Dendritic cell treated with granulocyte-macrophage colony-stimulating factor and Interleukin-4, amounts not matched to agents 40 ng/mL and 50 ng/mL, for 4 days (primary cell): ENCODE data around the gene ANTXRL.
"Not testable (repeated sequence)": the region's sequence is repeated elsewhere in the genome, so short reads cannot be mapped to it uniquely, and the experiment has no call there.

Experiments used
- H3K27ac Mint-ChIP-seq: one replicate; pipeline ENCODE4 v1.8.0; 2022; ENCODE audit warnings: mild to moderate bottlenecking, mixed read lengths
- H3K27me3 Mint-ChIP-seq: one replicate; pipeline ENCODE4 v1.8.0; 2022; ENCODE audit warnings: mild to moderate bottlenecking, mixed read lengths
- H3K36me3 Mint-ChIP-seq: one replicate; pipeline ENCODE4 v1.8.0; 2022; ENCODE audit warnings: low read depth, mixed read lengths
- H3K4me1 Mint-ChIP-seq: one replicate; pipeline ENCODE4 v1.8.0; 2022; ENCODE audit warnings: low read depth, mixed read lengths
- H3K4me3 Mint-ChIP-seq: one replicate; pipeline ENCODE4 v1.8.0; 2022; ENCODE audit warnings: mild to moderate bottlenecking, moderate library complexity, mixed read lengths
- H3K9me3 Mint-ChIP-seq: one replicate; pipeline ENCODE4 v1.8.0; 2022; ENCODE audit warnings: mixed read lengths
- intact Hi-C: fragments of 100-400 bp; cut with micrococcal nuclease; formaldehyde crosslinking; loops from one replicate; pipeline ENCODE4 v1.15.0; 2022

The ANTXRL gene

GRCh38 chr10:46326971-46327370 is 40.2 kb downstream of the ANTXRL start:
- no peak overlapping the region for H3K4me3 Mint-ChIP-seq
- intact Hi-C loops, result no loop called here
- H3K27ac Mint-ChIP-seq, result no peak overlapping the region
- H3K36me3 Mint-ChIP-seq, result no peaks in the 10 kb centered on the region
- H3K27me3 Mint-ChIP-seq, result no peaks in the 10 kb centered on the region
- no peaks in the 10 kb centered on the region for H3K9me3 Mint-ChIP-seq
- H3K4me1 Mint-ChIP-seq, result no peaks in the 10 kb centered on the region

- Mint-ChIP-seq H3K9me3 (no peaks in the 10 kb centered on the region), H3K27ac (no peak overlapping the region), H3K4me3 (no peak overlapping the region), H3K4me1 (no peaks in the 10 kb centered on the region), H3K36me3 (no peaks in the 10 kb centered on the region), H3K27me3 (no peaks in the 10 kb centered on the region)
- intact Hi-C loops, result no loop called here
Measured at GRCh38 chr10:46327685-46328084, 40.9 kb downstream of the ANTXRL start.

GRCh38 chr10:46328853-46329689 is 42.3 kb downstream of the ANTXRL start:
- Mint-ChIP-seq H3K4me1 (no peaks in the 10 kb centered on the region), H3K4me3 (no peak overlapping the region), H3K9me3 (no peaks in the 10 kb centered on the region), H3K27ac (no peak overlapping the region), H3K27me3 (no peaks in the 10 kb centered on the region), H3K36me3 (no peaks in the 10 kb centered on the region)
- intact Hi-C loops, result no loop called here

GRCh38 chr10:46329690-46330016 is 42.9 kb downstream of the ANTXRL start:
- Mint-ChIP-seq H3K4me3 (no peak overlapping the region), H3K36me3 (no peaks in the 10 kb centered on the region), H3K27me3 (no peaks in the 10 kb centered on the region), H3K27ac (no peak overlapping the region), H3K4me1 (no peaks in the 10 kb centered on the region), H3K9me3 (no peaks in the 10 kb centered on the region)
- intact Hi-C loops, result no loop called here

- H3K36me3 Mint-ChIP-seq, result no peaks in the 10 kb centered on the region
- no peak overlapping the region for H3K4me3 Mint-ChIP-seq
- H3K27ac Mint-ChIP-seq, result no peak overlapping the region
- no peaks in the 10 kb centered on the region for H3K27me3 Mint-ChIP-seq
- no peaks in the 10 kb centered on the region for H3K9me3 Mint-ChIP-seq
- intact Hi-C loops, result no loop called here
- no peaks in the 10 kb centered on the region for H3K4me1 Mint-ChIP-seq
Measured at GRCh38 chr10:46330894-46331293, 44.1 kb downstream of the ANTXRL start.

- H3K4me3 Mint-ChIP-seq, H3K36me3 Mint-ChIP-seq, H3K9me3 Mint-ChIP-seq, intact Hi-C loops, H3K27ac Mint-ChIP-seq, H3K27me3 Mint-ChIP-seq, H3K4me1 Mint-ChIP-seq: not testable (repeated sequence)
Measured at GRCh38 chr10:46365484-46365883, 78.7 kb downstream of the ANTXRL start.

GRCh38 chr10:46367209-46367608 is 80.4 kb downstream of the ANTXRL start:
- intact Hi-C loops, H3K36me3 Mint-ChIP-seq, H3K4me3 Mint-ChIP-seq, H3K4me1 Mint-ChIP-seq, H3K9me3 Mint-ChIP-seq, H3K27ac Mint-ChIP-seq, H3K27me3 Mint-ChIP-seq: not testable (repeated sequence)

GRCh38 chr10:46367666-46368240 is 81.0 kb downstream of the ANTXRL start:
- H3K27me3 Mint-ChIP-seq, H3K4me1 Mint-ChIP-seq, H3K36me3 Mint-ChIP-seq, H3K9me3 Mint-ChIP-seq, H3K4me3 Mint-ChIP-seq, H3K27ac Mint-ChIP-seq, intact Hi-C loops: not testable (repeated sequence)

- H3K4me1 Mint-ChIP-seq, intact Hi-C loops, H3K27ac Mint-ChIP-seq, H3K36me3 Mint-ChIP-seq, H3K27me3 Mint-ChIP-seq, H3K4me3 Mint-ChIP-seq, H3K9me3 Mint-ChIP-seq: not testable (repeated sequence)
Measured at GRCh38 chr10:46368956-46369355, 82.2 kb downstream of the ANTXRL start.

GRCh38 chr10:46374410-46374809 is 87.6 kb downstream of the ANTXRL start:
- H3K4me1 Mint-ChIP-seq, H3K9me3 Mint-ChIP-seq, H3K4me3 Mint-ChIP-seq, H3K27ac Mint-ChIP-seq, H3K36me3 Mint-ChIP-seq, H3K27me3 Mint-ChIP-seq, intact Hi-C loops: not testable (repeated sequence)

GRCh38 chr10:46375406-46375805 is 88.6 kb downstream of the ANTXRL start, which contains the start of gene ANXA8L1:
Gene ANXA8L1, plus strand, starts transcription at chr10:46375776. Its CDS starts 76 bp downstream, at chr10:46375852.
- intact Hi-C loops, H3K27ac Mint-ChIP-seq, H3K36me3 Mint-ChIP-seq, H3K4me3 Mint-ChIP-seq, H3K9me3 Mint-ChIP-seq, H3K27me3 Mint-ChIP-seq, H3K4me1 Mint-ChIP-seq: not testable (repeated sequence)

GRCh38 chr10:46377022-46377421 is 90.2 kb downstream of the ANTXRL start:
- H3K36me3 Mint-ChIP-seq, H3K4me1 Mint-ChIP-seq, H3K4me3 Mint-ChIP-seq, H3K27ac Mint-ChIP-seq, H3K27me3 Mint-ChIP-seq, intact Hi-C loops, H3K9me3 Mint-ChIP-seq: not testable (repeated sequence)

- H3K9me3 Mint-ChIP-seq, H3K36me3 Mint-ChIP-seq, H3K27me3 Mint-ChIP-seq, H3K4me1 Mint-ChIP-seq, H3K4me3 Mint-ChIP-seq, H3K27ac Mint-ChIP-seq, intact Hi-C loops: not testable (repeated sequence)
Measured at GRCh38 chr10:46377651-46378050, 90.9 kb downstream of the ANTXRL start.

- intact Hi-C loops, H3K27me3 Mint-ChIP-seq, H3K4me3 Mint-ChIP-seq, H3K4me1 Mint-ChIP-seq, H3K27ac Mint-ChIP-seq, H3K9me3 Mint-ChIP-seq, H3K36me3 Mint-ChIP-seq: not testable (repeated sequence)
Measured at GRCh38 chr10:46378108-46378507, 91.3 kb downstream of the ANTXRL start.

GRCh38 chr10:46379233-46379848 is 92.5 kb downstream of the ANTXRL start:
- intact Hi-C loops, H3K27me3 Mint-ChIP-seq, H3K4me1 Mint-ChIP-seq, H3K27ac Mint-ChIP-seq, H3K4me3 Mint-ChIP-seq, H3K9me3 Mint-ChIP-seq, H3K36me3 Mint-ChIP-seq: not testable (repeated sequence)
